H1 (cell line): ENCODE data around the gene SMARCB1. TPM values are rescaled to one million over a fixed set of nuclear protein-coding genes. Genes with fewer than 3 reads are reported as not detected.

Experiments
- CTCF ChIA-PET: fragments of 300-600 bp; sonication (Branson Sonifier 250); formaldehyde crosslinking; loops from one replicate; lab custom pipeline; 2021; ENCODE audit not compliant: partially characterized antibody; lab: Charles Lee
- POLR2A ChIA-PET: fragments of 300-600 bp; sonication (Branson Sonifier 250); formaldehyde crosslinking; loops from one replicate; lab custom pipeline; 2021; ENCODE audit warnings: inconsistent platforms; ENCODE audit not compliant: partially characterized antibody; lab: Charles Lee
- DNase-seq, 2 experiments: peaks; one replicate each; pipeline versions ENCODE4 v3.0.0 to v3.0.0-alpha.2; 2010 to 2022; ENCODE audit warnings: low spot score in 2 of 2, low read depth in 1 of 2, mixed read lengths in 1 of 2
- FAIRE-seq: peaks from 2 replicates; lab custom pipeline; 2011; peaks lifted over from hg19 to GRCh38; lab: Jason Lieb, UNC
- H2AFZ ChIP-seq: 2 replicates; pipeline ENCODE4 v1.8.1; 2012; ENCODE audit warnings: low read length, inconsistent platforms
- H2AK5ac ChIP-seq: 2 replicates; pipeline ENCODE4 v1.6.1; 2013; ENCODE audit warnings: low read depth, low read length
- H2BK120ac ChIP-seq: replicated peaks from 2 replicates; pipeline ENCODE3; 2013; ENCODE audit warnings: low read depth, low read length, inconsistent platforms
- H2BK12ac ChIP-seq: 2 replicates; pipeline ENCODE4 v1.6.1; 2013; ENCODE audit warnings: low read depth, low read length
- H2BK15ac ChIP-seq: 2 replicates; pipeline ENCODE4 v1.6.1; 2013; ENCODE audit warnings: low read length
- H2BK20ac ChIP-seq: 2 replicates; pipeline ENCODE4 v1.6.1; 2013; ENCODE audit warnings: low read length
- H2BK5ac ChIP-seq: 2 replicates; pipeline ENCODE4 v1.6.1; 2013; ENCODE audit warnings: low read depth, low read length
- H3K14ac ChIP-seq: 2 replicates; pipeline ENCODE4 v1.6.1; 2013; ENCODE audit warnings: inconsistent platforms; ENCODE audit not compliant: insufficient read length
- H3K18ac ChIP-seq: 2 replicates; pipeline ENCODE4 v1.6.1; 2013; ENCODE audit warnings: low read length; ENCODE audit errors: extremely low read depth
- H3K23ac ChIP-seq: 2 replicates; pipeline ENCODE4 v1.6.1; 2013; ENCODE audit warnings: inconsistent platforms; ENCODE audit not compliant: insufficient read length
- H3K23me2 ChIP-seq: 2 replicates; pipeline ENCODE4 v1.6.1; 2013; ENCODE audit warnings: low read depth, low read length
- H3K27ac ChIP-seq: 2 replicates; pipeline ENCODE4 v1.6.1; 2011; ENCODE audit warnings: low read depth, low read length, inconsistent platforms
- H3K27me3 ChIP-seq, 4 experiments: replicated peaks in 1 of 4; 1 replicate in 1 of 4; 2 replicates in 3 of 4; pipeline versions ENCODE4 v1.6.1 to v1.8.1; 2011 to 2013; ENCODE audit warnings: low read length in 3 of 4, mild to moderate bottlenecking in 3 of 4, inconsistent platforms in 2 of 4, mixed read lengths in 2 of 4, moderate library complexity in 1 of 4; ENCODE audit not compliant: control insufficient read depth in 3 of 4, insufficient read depth in 3 of 4; ENCODE audit errors: extremely low read depth in 1 of 4
- H3K36me3 ChIP-seq, 4 experiments: 2 replicates each; pipeline versions ENCODE4 v1.6.1 to v1.8.1; 2011 to 2013; ENCODE audit warnings: mild to moderate bottlenecking in 4 of 4, low read length in 3 of 4, moderate library complexity in 2 of 4, control low read depth in 1 of 4, inconsistent platforms in 1 of 4; ENCODE audit not compliant: insufficient read depth in 4 of 4, control insufficient read depth in 2 of 4
- H3K4ac ChIP-seq: replicated peaks from 2 replicates; pipeline ENCODE3; 2013; ENCODE audit warnings: low read length, low read depth, mixed read lengths, inconsistent platforms; ENCODE audit not compliant: insufficient read length
- H3K4me1 ChIP-seq, 4 experiments: replicated peaks in 1 of 4; 1 replicate in 1 of 4; 2 replicates in 3 of 4; pipeline versions ENCODE4 v1.6.1 to v1.8.1; 2011 to 2013; ENCODE audit warnings: low read length in 3 of 4, inconsistent platforms in 2 of 4, mixed read lengths in 1 of 4; ENCODE audit not compliant: insufficient read depth in 4 of 4, control insufficient read depth in 3 of 4
- H3K4me2 ChIP-seq, 2 experiments: 2 replicates each; pipeline versions ENCODE4 v1.6.1 to v1.8.1; 2011 to 2013; ENCODE audit warnings: low read depth in 2 of 2, low read length in 2 of 2, control low read depth in 1 of 2, inconsistent platforms in 1 of 2, mild to moderate bottlenecking in 1 of 2; ENCODE audit not compliant: insufficient read depth in 1 of 2
- H3K4me3 ChIP-seq, 4 experiments: fragments of 200-600, 300-600 bp in 1 of 4; sonication (generic), shearing (Covaris generic), sonication (Bioruptor Twin) in 1 of 4; 2 replicates each; pipeline versions ENCODE4 v1.5.1 to v1.8.1; 2011 to 2016; ENCODE audit warnings: low read length in 4 of 4, low read depth in 3 of 4, control low read depth in 2 of 4, inconsistent platforms in 2 of 4, mild to moderate bottlenecking in 2 of 4, mixed read lengths in 1 of 4, moderate library complexity in 1 of 4; ENCODE audit not compliant: insufficient read depth in 2 of 4; ENCODE audit errors: extremely low read depth in 1 of 4
- H3K56ac ChIP-seq: replicated peaks from 2 replicates; pipeline ENCODE3; 2013; ENCODE audit warnings: low read depth, mild to moderate bottlenecking, mixed read lengths, low read length, inconsistent platforms; ENCODE audit not compliant: insufficient read length
- H3K79me1 ChIP-seq: 2 replicates; pipeline ENCODE4 v1.6.1; 2013; ENCODE audit warnings: low read depth, low read length, control low read depth
- H3K79me2 ChIP-seq, 2 experiments: 2 replicates each; pipeline versions ENCODE4 v1.6.1 to v1.8.1; 2012 to 2013; ENCODE audit warnings: low read length in 2 of 2, mild to moderate bottlenecking in 2 of 2, inconsistent platforms in 1 of 2; ENCODE audit not compliant: insufficient read depth in 2 of 2, control insufficient read depth in 1 of 2
- H3K9ac ChIP-seq, 4 experiments: replicated peaks in 1 of 4; 1 replicate in 1 of 4; 2 replicates in 3 of 4; pipeline versions ENCODE4 v1.6.1 to v1.8.1; 2011 to 2013; ENCODE audit warnings: low read depth in 3 of 4, low read length in 3 of 4, control low read depth in 2 of 4, mild to moderate bottlenecking in 2 of 4, moderate library complexity in 2 of 4, inconsistent platforms in 1 of 4; ENCODE audit errors: extremely low read depth in 1 of 4
- H3K9me3 ChIP-seq, 2 experiments: 2 replicates each; pipeline versions ENCODE4 v1.6.1 to v1.8.1; 2012 to 2013; ENCODE audit warnings: mild to moderate bottlenecking in 2 of 2, moderate library complexity in 2 of 2, control low read depth in 1 of 2, inconsistent platforms in 1 of 2, low read depth in 1 of 2, low read length in 1 of 2, mixed read lengths in 1 of 2; ENCODE audit not compliant: insufficient read depth in 2 of 2
- H4K20me1 ChIP-seq, 2 experiments: replicated peaks in 1 of 2; 2 replicates each; pipeline versions ENCODE3 to v1.8.1; 2011 to 2013; ENCODE audit warnings: inconsistent platforms in 2 of 2, low read length in 2 of 2, mild to moderate bottlenecking in 1 of 2; ENCODE audit not compliant: insufficient read depth in 2 of 2, control insufficient read depth in 1 of 2
- H4K5ac ChIP-seq: 2 replicates; pipeline ENCODE4 v1.6.1; 2013; ENCODE audit warnings: low read length, low read depth, mixed read lengths, inconsistent platforms; ENCODE audit not compliant: insufficient read length
- H4K8ac ChIP-seq: 2 replicates; pipeline ENCODE4 v1.8.0; 2013; ENCODE audit warnings: mild to moderate bottlenecking, moderate library complexity, low read length, inconsistent platforms; ENCODE audit not compliant: insufficient read depth; ENCODE audit errors: extremely low read depth
- H4K91ac ChIP-seq: replicated peaks from 2 replicates; pipeline ENCODE3; 2013; ENCODE audit warnings: low read length, mixed read lengths, inconsistent platforms; ENCODE audit not compliant: insufficient read length
- EP300 ChIP-seq, 2 experiments: IDR thresholded peaks; 1 replicate in 1 of 2; 2 replicates in 1 of 2; pipeline ENCODE4 v1.6.1; 2011 to 2012; ENCODE audit warnings: low read depth in 2 of 2, low read length in 2 of 2, mild to moderate bottlenecking in 2 of 2, borderline replicate concordance in 1 of 2, inconsistent platforms in 1 of 2, moderate library complexity in 1 of 2
- JUND ChIP-seq: IDR thresholded peaks from 2 replicates; pipeline ENCODE4 v1.6.1; 2011; ENCODE audit warnings: mild to moderate bottlenecking, improper control_type of control experiment, low read length
- KDM4A ChIP-seq: IDR thresholded peaks from one replicate; pipeline ENCODE4 v1.7.1; 2012; ENCODE audit warnings: low read depth, mild to moderate bottlenecking, moderate library complexity, low read length, inconsistent platforms; ENCODE audit not compliant: severe bottlenecking
- RBBP5 ChIP-seq: IDR thresholded peaks from 2 replicates; pipeline ENCODE4 v1.7.1; 2012; ENCODE audit warnings: low read depth, mild to moderate bottlenecking, inconsistent platforms, low read length, moderate library complexity, borderline replicate concordance
- RXRA ChIP-seq: IDR thresholded peaks from 2 replicates; pipeline ENCODE4 v1.6.1; 2011; ENCODE audit warnings: low read depth, mild to moderate bottlenecking, low read length, moderate library complexity; ENCODE audit not compliant: insufficient read depth
- SP2 ChIP-seq: IDR thresholded peaks from 2 replicates; pipeline ENCODE4 v1.6.1; 2012; ENCODE audit warnings: mild to moderate bottlenecking, low read length, inconsistent platforms
- YY1 ChIP-seq: IDR thresholded peaks from 2 replicates; pipeline ENCODE4 v1.6.1; 2011; ENCODE audit warnings: low read depth, mild to moderate bottlenecking, low read length
- WGBS, 2 experiments: shearing (Covaris generic) in 1 of 2; methylation state at CpG; one replicate each; pipeline versions ENCODE4 v1.1.6 to v1.1.7; 2013 to 2015; ENCODE audit warnings: low lambda C conversion rate in 2 of 2, mixed read lengths in 2 of 2, inconsistent platforms in 1 of 2, low coverage in 1 of 2, missing lambda C conversion rate in 1 of 2; ENCODE audit not compliant: insufficient replicate concordance in 2 of 2, insufficient coverage in 1 of 2, insufficient read length in 1 of 2; ENCODE audit errors: extremely low coverage in 1 of 2, missing lambda C conversion rate in 1 of 2; 5-methylcytosine and 5-hydroxymethylcytosine counted together
- polyA plus RNA-seq, 7 experiments: library from polyadenylated mRNA; depleted of rRNA in 3 of 7; stranded (reverse) in 5 of 7; unstranded in 2 of 7; fragments of >200 nt in 5 of 7; fragments of 200-250 nt in 2 of 7; gene quantifications; 1 replicate in 5 of 7; 2 replicates in 1 of 7; 4 replicates in 1 of 7; pipeline versions ENCODE4 v1.2.1 to v1.2.3, GENCODE V29; 2011 to 2013; ENCODE audit warnings: missing spikeins in 2 of 7, mixed read lengths in 2 of 7
- total RNA-seq: library from RNA; stranded (reverse); fragmentation: NEBNext Ultra II Directional; extraction: Animal tissue kit (Norgen Biotek cat#: 25700); gene quantifications from 2 replicates; pipeline ENCODE4 v1.2.1, GENCODE V29; 2021
- TF ChIP-seq, protein P1 (sequence below), 3 experiments: IDR thresholded peaks; 1 replicate in 2 of 3; 2 replicates in 1 of 3; pipeline versions ENCODE4 v1.5.1 to v1.6.1; 2011; ENCODE audit warnings: low read length in 3 of 3, mild to moderate bottlenecking in 3 of 3, inconsistent platforms in 2 of 3, low read depth in 1 of 3, moderate library complexity in 1 of 3; ENCODE audit not compliant: insufficient read depth in 1 of 3; ENCODE audit errors: control extremely low read depth in 1 of 3
- TF ChIP-seq, protein P2 (sequence below): IDR thresholded peaks from 2 replicates; pipeline ENCODE4 v1.6.1; 2012; ENCODE audit warnings: low read length, inconsistent platforms

Gene SMARCB1
- total and polyA plus RNA-seq, 2 of the 8 experiments (the other 6 are each of a cell fraction or from before 2014, with no cell fraction given): 116 to 145 TPM

DNA sequence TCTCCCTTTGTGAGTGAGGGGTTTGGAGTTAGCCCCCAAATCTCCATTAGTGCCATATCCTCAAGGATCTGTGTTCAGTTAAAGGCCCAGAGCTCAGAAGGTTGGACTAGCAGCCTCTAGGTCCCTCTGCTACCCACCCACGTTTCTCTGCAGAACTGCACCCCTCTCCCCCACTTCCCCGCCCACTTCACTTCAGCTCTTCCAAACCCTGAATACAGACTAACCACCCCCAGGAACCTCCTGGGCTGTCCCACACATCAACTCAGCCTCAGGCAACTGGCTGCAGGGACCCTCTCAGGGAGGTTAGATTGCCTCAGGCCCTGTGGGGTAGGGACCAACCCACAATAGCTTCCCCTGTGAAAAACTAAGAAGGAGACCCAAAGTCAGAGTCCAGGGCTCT lies 33.4 kb upstream of the SMARCB1 start:
- Histone ChIP-seq H3K4me1 (peaks cover 0 to 6% (median 2%) of the 10 kb centered on the region in 4 experiments; a peak in 4 of 7 replicates), H3K4me3 (no peak overlapping the region), H3K27me3 (no peaks in the 10 kb centered on the region), H2BK20ac (no peak overlapping the region), H3K4ac (no peak overlapping the region), H3K56ac (no peak overlapping the region), H3K27ac (no peak overlapping the region), H2BK15ac (0 out of 2 replicates have a peak overlapping the region, but pooled peaks have one; percentile 12), H4K8ac (peak overlapping the region; percentile 15; the same call in 1 of the 2 replicates), H3K23ac (no peak overlapping the region), H3K14ac (no peak overlapping the region), H3K18ac (no peak overlapping the region), H3K79me1 (no peaks in the 10 kb centered on the region), H2AK5ac (no peak overlapping the region), H2BK120ac (no peak overlapping the region), H3K23me2 (peaks cover 13% of the 10 kb centered on the region; the same call in 1 of the 2 replicates), H3K9me3 (no peaks in the 10 kb centered on the region), H3K9ac (no peak overlapping the region), H2BK12ac (no peak overlapping the region), H3K36me3 (no peaks in the 10 kb centered on the region), H3K4me2 (no peak overlapping the region), H2BK5ac (no peak overlapping the region), H4K20me1 (no peaks in the 10 kb centered on the region), H4K91ac (no peak overlapping the region), H3K79me2 (no peaks in the 10 kb centered on the region), H4K5ac (no peak overlapping the region), H2AFZ (no peak overlapping the region)
- POLR2A ChIA-PET: interaction anchor here (2.3 to 5.3 kb wide), 2 partner anchors 9 to 13 kb away, joined by 5 to 22 read pairs; partner anchors contain the start of genes C22orf15 and CHCHD10
- DNase-seq (no peak), FAIRE-seq (no peak)
- CTCF ChIA-PET: interaction anchor here (0.9 to 2.2 kb wide), 5 partner anchors 14 to 36 kb away, joined by 4 to 7 read pairs (median 6); partner anchors contain the start of gene CHCHD10
- 100% methylated on average over 2 of the region's 2 CpGs; no CpG with 5 or more reads in 1 of the 2 experiments for WGBS, 2 experiments
- no peak for TF ChIP-seq KDM4A
- TF ChIP-seq SP2: no peak
- TF ChIP-seq, protein P1, sequence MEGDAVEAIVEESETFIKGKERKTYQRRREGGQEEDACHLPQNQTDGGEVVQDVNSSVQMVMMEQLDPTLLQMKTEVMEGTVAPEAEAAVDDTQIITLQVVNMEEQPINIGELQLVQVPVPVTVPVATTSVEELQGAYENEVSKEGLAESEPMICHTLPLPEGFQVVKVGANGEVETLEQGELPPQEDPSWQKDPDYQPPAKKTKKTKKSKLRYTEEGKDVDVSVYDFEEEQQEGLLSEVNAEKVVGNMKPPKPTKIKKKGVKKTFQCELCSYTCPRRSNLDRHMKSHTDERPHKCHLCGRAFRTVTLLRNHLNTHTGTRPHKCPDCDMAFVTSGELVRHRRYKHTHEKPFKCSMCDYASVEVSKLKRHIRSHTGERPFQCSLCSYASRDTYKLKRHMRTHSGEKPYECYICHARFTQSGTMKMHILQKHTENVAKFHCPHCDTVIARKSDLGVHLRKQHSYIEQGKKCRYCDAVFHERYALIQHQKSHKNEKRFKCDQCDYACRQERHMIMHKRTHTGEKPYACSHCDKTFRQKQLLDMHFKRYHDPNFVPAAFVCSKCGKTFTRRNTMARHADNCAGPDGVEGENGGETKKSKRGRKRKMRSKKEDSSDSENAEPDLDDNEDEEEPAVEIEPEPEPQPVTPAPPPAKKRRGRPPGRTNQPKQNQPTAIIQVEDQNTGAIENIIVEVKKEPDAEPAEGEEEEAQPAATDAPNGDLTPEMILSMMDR (IDR thresholded peaks at IDR 0.05; ENCODE audit: control extremely low read depth in 1 of 3, insufficient read depth in 1 of 3, low read depth in 1 of 3, low read length in 3 of 3): no peak
- TF ChIP-seq, protein P2, sequence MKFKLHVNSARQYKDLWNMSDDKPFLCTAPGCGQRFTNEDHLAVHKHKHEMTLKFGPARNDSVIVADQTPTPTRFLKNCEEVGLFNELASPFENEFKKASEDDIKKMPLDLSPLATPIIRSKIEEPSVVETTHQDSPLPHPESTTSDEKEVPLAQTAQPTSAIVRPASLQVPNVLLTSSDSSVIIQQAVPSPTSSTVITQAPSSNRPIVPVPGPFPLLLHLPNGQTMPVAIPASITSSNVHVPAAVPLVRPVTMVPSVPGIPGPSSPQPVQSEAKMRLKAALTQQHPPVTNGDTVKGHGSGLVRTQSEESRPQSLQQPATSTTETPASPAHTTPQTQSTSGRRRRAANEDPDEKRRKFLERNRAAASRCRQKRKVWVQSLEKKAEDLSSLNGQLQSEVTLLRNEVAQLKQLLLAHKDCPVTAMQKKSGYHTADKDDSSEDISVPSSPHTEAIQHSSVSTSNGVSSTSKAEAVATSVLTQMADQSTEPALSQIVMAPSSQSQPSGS: no peak
- no peak for TF ChIP-seq RXRA
- no peak for TF ChIP-seq JUND
- TF ChIP-seq YY1: no peak
- TF ChIP-seq RBBP5: no peak
- TF ChIP-seq EP300 (IDR thresholded peaks at IDR 0.05; ENCODE audit: borderline replicate concordance in 1 of 2, low read depth in 2 of 2, low read length in 2 of 2): no peak
